ENCODE results near the gene CCNL1. TPM values are rescaled to one million over a fixed set of nuclear protein-coding genes. Genes with fewer than 3 reads are reported as not detected.

CCNL1 gene
- total and polyA plus RNA-seq, 2 donors (not counting 3 experiments of a cell fraction or from before 2014, with no cell fraction given) = 119 to 137 TPM

GRCh38 chr3:157127831-157128767 lies 31.8 kb downstream of the CCNL1 start:
- no peaks in the 10 kb centered on the region for H3K9me1 ChIP-seq (replicated peaks; ENCODE audit: control insufficient read depth, extremely low read depth, insufficient read depth, low read length)
- H2AFZ ChIP-seq (ENCODE audit: low read depth, low read length) = peak overlapping the region; percentile 66
- DNase-seq (ENCODE audit: low read depth, low spot score) = peak; percentile 60
- ChIA-PET POLR2A (interaction anchor here (1.0 kb wide), 1 partner anchor 40 kb away, joined by 4 read pairs; no protein-coding TSS in a partner anchor), CTCF (interaction anchor here (0.7 to 5.2 kb wide), 7 partner anchors 10 to 976 kb away, joined by 3 to 26 read pairs (median 6); no protein-coding TSS in a partner anchor)
- H3K4me2 ChIP-seq (ENCODE audit: insufficient read depth, low read length) = peak overlapping the region; percentile 19
- H4K20me1 ChIP-seq (replicated peaks; ENCODE audit: control insufficient read depth, extremely low read depth, insufficient read depth, low read length) = no peaks in the 10 kb centered on the region
- dilution Hi-C loops (cut with MboI; ENCODE audit: extremely low pct_ligation_motif_present, low sequenced_read_pairs) = loop anchor here (25.0 kb wide), 1 partner anchor 441 kb away; no protein-coding TSS in a partner anchor
- no TSS peak for BruUV-seq (replicated peaks)
- no peaks in the 10 kb centered on the region for H3K27me3 ChIP-seq (ENCODE audit: control insufficient read depth in 2 of 2, insufficient read depth in 2 of 2, low read length in 2 of 2)
- H3K4me1 ChIP-seq (ENCODE audit: control insufficient read depth, extremely low read depth, insufficient read depth, low read length) = peaks cover 39% of the 10 kb centered on the region
- no peak overlapping the region for H3K4me3 ChIP-seq (replicated peaks in 1 of 3; ENCODE audit: insufficient read depth in 1 of 3, low read depth in 1 of 3, low read length in 3 of 3)
- peak overlapping the region; percentile 60 for H3K27ac ChIP-seq (ENCODE audit: insufficient read depth, low read depth, low read length)
- intact Hi-C loops (cut with micrococcal nuclease) = loop anchor here (2.0 kb wide), 1 partner anchor 301 kb away; the partner anchor contains the start of gene LEKR1
- no peaks in the 10 kb centered on the region for H3K79me2 ChIP-seq (ENCODE audit: control insufficient read depth, insufficient read depth, low read length)
- peak; percentile 71 for FAIRE-seq
- no peak overlapping the region for H3K9ac ChIP-seq (replicated peaks; ENCODE audit: extremely low read depth, insufficient read depth, low read length)
- no peaks in the 10 kb centered on the region for H3K36me3 ChIP-seq (ENCODE audit: control insufficient read depth in 2 of 2, extremely low read depth in 1 of 2, insufficient read depth in 2 of 2, low read length in 2 of 2)
- H3K9me3 ChIP-seq (replicated peaks; ENCODE audit: control insufficient read depth, insufficient read depth, low read length) = no peaks in the 10 kb centered on the region
- TF ChIP-seq FOS (IDR thresholded peaks at IDR 0.05; ENCODE audit: borderline replicate concordance, insufficient read depth, low read length) = peak; percentile 81
- TF ChIP-seq GATA2 (IDR thresholded peaks at IDR 0.05; ENCODE audit: insufficient read depth, insufficient read length, low read depth, low read length) = peak; percentile 83
- TF ChIP-seq MAX (IDR thresholded peaks at IDR 0.05; ENCODE audit: insufficient read depth, insufficient read length) = no peak
- no peak for TF ChIP-seq MYC (IDR thresholded peaks at IDR 0.05; ENCODE audit: low read depth, low read length)

DNA sequence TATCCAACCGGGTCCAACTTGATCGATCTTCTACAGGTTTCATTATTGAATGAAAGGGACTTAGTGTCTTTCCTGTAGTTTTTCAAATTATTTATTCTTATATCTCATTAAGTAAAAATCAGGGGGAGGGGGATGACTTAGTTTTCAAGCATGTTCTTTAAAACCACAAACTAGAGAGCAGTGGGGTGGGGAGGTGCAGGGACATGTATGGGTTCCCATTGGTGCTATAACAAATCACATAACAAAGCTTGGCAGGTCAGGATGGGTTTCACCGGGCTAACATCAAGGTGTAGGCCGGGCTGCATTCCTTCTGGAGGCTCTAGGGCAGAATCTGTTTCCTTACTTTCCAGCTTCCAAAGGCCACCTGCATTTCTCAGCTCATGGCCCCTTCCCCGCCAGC lies 32.7 kb downstream of the CCNL1 start:
- BruUV-seq (replicated peaks) = no TSS peak
- CTCF ChIA-PET = interaction anchor here (0.7 to 5.2 kb wide), 7 partner anchors 9 to 977 kb away, joined by 3 to 26 read pairs (median 4); no protein-coding TSS in a partner anchor
- H3K27ac ChIP-seq (ENCODE audit: insufficient read depth, low read depth, low read length) = no peak overlapping the region

More for the DNA sequence above, 32.7 kb downstream of the CCNL1 start:
- no peaks in the 10 kb centered on the region for H3K79me2 ChIP-seq (ENCODE audit: control insufficient read depth, insufficient read depth, low read length)
- DNase-seq (ENCODE audit: low read depth, low spot score) = no peak
- no peaks in the 10 kb centered on the region for H3K9me3 ChIP-seq (replicated peaks; ENCODE audit: control insufficient read depth, insufficient read depth, low read length)
- H4K20me1 ChIP-seq (replicated peaks; ENCODE audit: control insufficient read depth, extremely low read depth, insufficient read depth, low read length) = no peaks in the 10 kb centered on the region
- H3K4me3 ChIP-seq (replicated peaks in 1 of 3; ENCODE audit: insufficient read depth in 1 of 3, low read depth in 1 of 3, low read length in 3 of 3) = no peak overlapping the region
- no peaks in the 10 kb centered on the region for H3K36me3 ChIP-seq (ENCODE audit: control insufficient read depth in 2 of 2, extremely low read depth in 1 of 2, insufficient read depth in 2 of 2, low read length in 2 of 2)
- H3K27me3 ChIP-seq (ENCODE audit: control insufficient read depth in 2 of 2, insufficient read depth in 2 of 2, low read length in 2 of 2) = no peaks in the 10 kb centered on the region
- no peak overlapping the region for H2AFZ ChIP-seq (ENCODE audit: low read depth, low read length)
- intact Hi-C loops (cut with micrococcal nuclease) (no loop called here), dilution Hi-C loops (cut with MboI; ENCODE audit: extremely low pct_ligation_motif_present, low sequenced_read_pairs) (loop anchor here (25.0 kb wide), 1 partner anchor 440 kb away; no protein-coding TSS in a partner anchor)
- no peak for TF ChIP-seq POLR2A (IDR thresholded peaks at IDR 0.05; ENCODE audit: low read depth, low read length)
- TF ChIP-seq EZH2 (IDR thresholded peaks at IDR 0.05; ENCODE audit: borderline replicate concordance, low read depth, low read length, severe bottlenecking) = no peak
- TF ChIP-seq MAX (IDR thresholded peaks at IDR 0.05; ENCODE audit: insufficient read depth, insufficient read length) = no peak
- no peak for TF ChIP-seq POLR2AphosphoS5 (IDR thresholded peaks at IDR 0.05; ENCODE audit: insufficient read depth, low read depth, low read length)
- TF ChIP-seq GATA2 (IDR thresholded peaks at IDR 0.05; ENCODE audit: insufficient read depth, insufficient read length, low read depth, low read length) = no peak
- TF ChIP-seq CTCF (IDR thresholded peaks at IDR 0.05; ENCODE audit: extremely low read depth in 1 of 2, insufficient read depth in 1 of 2, low read depth in 1 of 2, low read length in 2 of 2) = no peak
- no peak for TF ChIP-seq MYC (IDR thresholded peaks at IDR 0.05; ENCODE audit: low read depth, low read length)
- TF ChIP-seq JUN (IDR thresholded peaks at IDR 0.05; ENCODE audit: borderline replicate concordance, insufficient read depth, insufficient read length, low read depth) = no peak
- TF ChIP-seq FOS (IDR thresholded peaks at IDR 0.05; ENCODE audit: borderline replicate concordance, insufficient read depth, low read length) = no peak
- H3K4me1 ChIP-seq (ENCODE audit: control insufficient read depth, extremely low read depth, insufficient read depth, low read length) = peaks cover 38% of the 10 kb centered on the region
- H3K9me1 ChIP-seq (replicated peaks; ENCODE audit: control insufficient read depth, extremely low read depth, insufficient read depth, low read length) = no peaks in the 10 kb centered on the region
- no peak overlapping the region for H3K9ac ChIP-seq (replicated peaks; ENCODE audit: extremely low read depth, insufficient read depth, low read length)
- no peak for FAIRE-seq
- POLR2A ChIA-PET = no interaction called here
- H3K4me2 ChIP-seq (ENCODE audit: insufficient read depth, low read length) = no peak overlapping the region

Measured in endothelial cell of umbilical vein (primary cell).